Measurements from ENCODE around the gene LYST.

Gene LYST

DNA sequence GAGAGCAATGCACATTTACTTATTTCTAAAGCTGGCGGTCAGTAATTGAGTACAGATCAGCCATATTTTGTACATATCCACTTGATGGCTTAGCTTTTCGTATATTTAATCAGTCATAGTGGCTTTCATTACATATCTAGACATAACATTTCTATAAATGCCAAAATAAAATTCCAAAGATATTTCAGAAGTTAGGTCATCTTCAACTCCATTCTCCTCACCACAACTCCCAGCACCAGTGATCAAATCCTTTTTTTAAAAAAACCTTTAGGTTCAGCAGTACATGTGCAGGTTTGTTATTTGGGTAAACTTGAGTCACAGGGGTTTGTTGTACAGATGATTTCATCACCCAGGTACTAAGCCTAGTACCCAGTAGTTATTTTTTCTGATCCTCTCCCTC, 163.2 kb downstream of the LYST start:
- peak overlapping the region; percentile 0 for H3K27ac ChIP-seq
- H3K4me3 ChIP-seq (ENCODE audit: low read depth in 1 of 2, low read length in 1 of 2) = no peak overlapping the region
- peaks cover 100% of the 10 kb centered on the region for H3K36me3 ChIP-seq
- H3K27me3 ChIP-seq = no peaks in the 10 kb centered on the region
- no peaks in the 10 kb centered on the region for H3K4me1 ChIP-seq (ENCODE audit: control insufficient read depth in 1 of 2, insufficient read depth in 1 of 2, low read depth in 1 of 2, low read length in 1 of 2)
- no peaks in the 10 kb centered on the region for H3K9me3 ChIP-seq
- TF ChIP-seq, protein P1, sequence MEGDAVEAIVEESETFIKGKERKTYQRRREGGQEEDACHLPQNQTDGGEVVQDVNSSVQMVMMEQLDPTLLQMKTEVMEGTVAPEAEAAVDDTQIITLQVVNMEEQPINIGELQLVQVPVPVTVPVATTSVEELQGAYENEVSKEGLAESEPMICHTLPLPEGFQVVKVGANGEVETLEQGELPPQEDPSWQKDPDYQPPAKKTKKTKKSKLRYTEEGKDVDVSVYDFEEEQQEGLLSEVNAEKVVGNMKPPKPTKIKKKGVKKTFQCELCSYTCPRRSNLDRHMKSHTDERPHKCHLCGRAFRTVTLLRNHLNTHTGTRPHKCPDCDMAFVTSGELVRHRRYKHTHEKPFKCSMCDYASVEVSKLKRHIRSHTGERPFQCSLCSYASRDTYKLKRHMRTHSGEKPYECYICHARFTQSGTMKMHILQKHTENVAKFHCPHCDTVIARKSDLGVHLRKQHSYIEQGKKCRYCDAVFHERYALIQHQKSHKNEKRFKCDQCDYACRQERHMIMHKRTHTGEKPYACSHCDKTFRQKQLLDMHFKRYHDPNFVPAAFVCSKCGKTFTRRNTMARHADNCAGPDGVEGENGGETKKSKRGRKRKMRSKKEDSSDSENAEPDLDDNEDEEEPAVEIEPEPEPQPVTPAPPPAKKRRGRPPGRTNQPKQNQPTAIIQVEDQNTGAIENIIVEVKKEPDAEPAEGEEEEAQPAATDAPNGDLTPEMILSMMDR (IDR thresholded peaks at IDR 0.05) = no peak

DNA sequence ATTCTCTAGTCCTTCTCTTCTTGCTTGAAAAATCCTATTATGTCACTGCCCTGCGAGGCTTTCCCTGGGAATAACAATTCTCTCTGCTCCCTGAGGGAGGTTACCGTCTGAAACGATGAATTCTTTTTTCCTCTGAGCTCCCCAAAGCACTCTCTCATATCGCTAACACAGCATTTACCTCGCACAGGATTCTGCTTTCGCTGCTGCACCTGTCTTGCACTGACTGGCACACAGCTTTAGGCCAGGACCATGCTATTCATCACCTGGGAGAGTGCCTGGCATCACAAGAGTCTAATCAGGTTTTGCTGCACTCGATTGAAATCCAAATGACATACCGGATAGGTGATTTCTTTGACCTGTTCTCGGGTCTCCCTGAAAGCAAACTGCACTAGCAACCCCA, 164.3 kb downstream of the LYST start:
- Histone ChIP-seq H3K36me3 (peaks cover 100% of the 10 kb centered on the region), H3K9me3 (no peaks in the 10 kb centered on the region), H3K4me1 (ENCODE audit: control insufficient read depth in 1 of 2, insufficient read depth in 1 of 2, low read depth in 1 of 2, low read length in 1 of 2) (no peaks in the 10 kb centered on the region), H3K27me3 (no peaks in the 10 kb centered on the region), H3K27ac (no peak overlapping the region), H3K4me3 (ENCODE audit: low read depth in 1 of 2, low read length in 1 of 2) (no peak overlapping the region)
- TF ChIP-seq, protein P1 (IDR thresholded peaks at IDR 0.05) = no peak

DNA sequence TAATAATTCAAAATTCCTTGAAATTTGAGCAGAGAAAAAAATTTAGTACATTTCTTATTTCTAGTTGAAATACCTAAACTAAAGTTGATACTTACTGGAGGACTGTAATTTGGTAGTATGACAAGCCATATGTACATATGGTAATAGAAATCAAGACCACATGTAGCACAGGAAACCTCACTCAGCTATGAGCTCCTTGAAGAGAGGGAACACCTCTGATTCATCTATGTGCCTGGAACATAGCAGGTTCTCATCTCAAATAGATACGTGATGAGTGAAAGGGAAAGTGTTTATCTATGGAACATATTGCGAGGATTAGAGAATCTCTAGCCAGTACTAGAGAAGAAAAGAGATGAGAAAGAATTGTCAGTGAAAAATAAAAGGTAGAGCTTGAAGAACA, 169.2 kb downstream of the LYST start:
- H3K27ac ChIP-seq = no peak overlapping the region
- peaks cover 100% of the 10 kb centered on the region for H3K36me3 ChIP-seq
- H3K4me1 ChIP-seq (ENCODE audit: control insufficient read depth in 1 of 2, insufficient read depth in 1 of 2, low read depth in 1 of 2, low read length in 1 of 2) = no peaks in the 10 kb centered on the region
- H3K4me3 ChIP-seq (ENCODE audit: low read depth in 1 of 2, low read length in 1 of 2) = no peak overlapping the region
- no peaks in the 10 kb centered on the region for H3K9me3 ChIP-seq
- TF ChIP-seq, protein P1 (IDR thresholded peaks at IDR 0.05) = no peak
- no peaks in the 10 kb centered on the region for H3K27me3 ChIP-seq

DNA sequence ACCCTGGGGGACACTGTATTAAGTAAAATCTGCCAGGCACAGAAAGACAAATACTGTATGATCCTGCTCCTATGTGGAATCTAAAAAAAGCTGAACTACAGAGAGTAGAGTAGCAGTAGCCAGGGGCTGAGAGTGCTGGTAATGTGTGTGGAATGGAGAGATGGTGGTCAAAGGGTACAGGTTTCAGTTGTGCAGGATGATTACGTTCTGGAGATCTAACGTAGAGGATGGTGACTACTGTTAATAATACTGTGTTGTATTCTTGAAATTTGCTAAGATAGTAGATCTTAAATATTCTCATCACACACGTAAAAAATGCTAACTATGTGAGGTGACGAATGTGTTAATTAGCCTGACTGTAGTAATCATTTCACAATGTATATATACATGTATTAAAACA, 177.3 kb downstream of the LYST start:
- TF ChIP-seq, protein P1 (IDR thresholded peaks at IDR 0.05) = no peak
- H3K36me3 ChIP-seq = peaks cover 97% of the 10 kb centered on the region
- H3K4me3 ChIP-seq (ENCODE audit: low read depth in 1 of 2, low read length in 1 of 2) = no peak overlapping the region
- H3K27ac ChIP-seq = no peak overlapping the region
- H3K9me3 ChIP-seq = no peaks in the 10 kb centered on the region
- H3K4me1 ChIP-seq (ENCODE audit: control insufficient read depth in 1 of 2, insufficient read depth in 1 of 2, low read depth in 1 of 2, low read length in 1 of 2) = no peaks in the 10 kb centered on the region
- no peaks in the 10 kb centered on the region for H3K27me3 ChIP-seq

DNA sequence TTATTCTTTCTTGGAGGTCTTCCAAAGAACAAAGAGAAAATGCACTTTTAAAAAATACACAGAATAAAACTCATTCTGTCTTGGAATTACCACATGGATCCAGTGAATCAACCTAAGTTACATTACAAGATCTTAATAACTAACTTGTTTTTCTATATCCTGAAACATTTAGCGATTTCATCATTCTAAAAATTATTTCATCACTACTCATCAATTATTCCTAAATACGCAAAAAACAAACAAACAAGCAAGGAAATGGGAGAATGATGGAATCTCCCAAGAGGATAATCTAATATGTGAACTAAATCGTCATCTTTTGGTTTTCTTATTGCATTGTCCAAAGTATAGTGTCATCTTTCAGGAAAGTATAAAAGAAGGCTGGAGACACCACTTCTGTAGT, 178.6 kb downstream of the LYST start:
- Histone ChIP-seq H3K36me3 (peaks cover 97% of the 10 kb centered on the region), H3K27ac (no peak overlapping the region), H3K9me3 (no peaks in the 10 kb centered on the region), H3K27me3 (no peaks in the 10 kb centered on the region), H3K4me1 (ENCODE audit: control insufficient read depth in 1 of 2, insufficient read depth in 1 of 2, low read depth in 1 of 2, low read length in 1 of 2) (no peaks in the 10 kb centered on the region), H3K4me3 (ENCODE audit: low read depth in 1 of 2, low read length in 1 of 2) (no peak overlapping the region)
- TF ChIP-seq, protein P1 (IDR thresholded peaks at IDR 0.05) = no peak

DNA sequence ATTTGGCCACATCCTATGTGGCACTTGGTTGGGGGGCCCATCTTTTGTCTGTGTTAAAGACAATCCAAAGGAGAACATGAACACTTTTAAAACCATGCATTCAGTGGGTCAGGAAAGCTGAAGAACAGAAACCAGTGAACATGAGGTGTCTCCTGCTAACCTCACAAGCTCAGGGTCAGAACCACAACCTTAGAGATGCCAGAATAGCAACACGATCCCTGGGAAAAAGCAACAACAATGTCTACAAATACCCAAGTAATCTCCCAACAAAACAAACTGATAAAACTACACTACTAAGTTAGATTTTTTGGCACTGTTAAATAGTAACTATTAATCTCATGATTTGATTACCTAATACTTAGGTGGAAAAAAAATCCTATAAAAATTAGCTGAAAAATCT, 183.1 kb downstream of the LYST start:
- Histone ChIP-seq H3K36me3 (peaks cover 98% of the 10 kb centered on the region), H3K9me3 (no peaks in the 10 kb centered on the region), H3K4me1 (ENCODE audit: control insufficient read depth in 1 of 2, insufficient read depth in 1 of 2, low read depth in 1 of 2, low read length in 1 of 2) (no peaks in the 10 kb centered on the region), H3K27ac (no peak overlapping the region), H3K4me3 (ENCODE audit: low read depth in 1 of 2, low read length in 1 of 2) (no peak overlapping the region), H3K27me3 (no peaks in the 10 kb centered on the region)
- TF ChIP-seq, protein P1 (IDR thresholded peaks at IDR 0.05) = no peak

Data from neutrophil (primary cell).